Activated CD4-positive, alpha-beta T cell treated with anti-CD3 and anti-CD28 coated beads, Interleukin-2, amount 50 U/mL, for 48 hours (primary cell): ENCODE data around the gene SRPK1.
A peak's percentile ranks its signal among the peaks of the same experiment; 100 is the strongest.

Experiments
- DNase-seq, 2 experiments: peaks; one replicate each; pipeline ENCODE4 v3.0.0-alpha.2; 2020

The SRPK1 gene

DNA sequence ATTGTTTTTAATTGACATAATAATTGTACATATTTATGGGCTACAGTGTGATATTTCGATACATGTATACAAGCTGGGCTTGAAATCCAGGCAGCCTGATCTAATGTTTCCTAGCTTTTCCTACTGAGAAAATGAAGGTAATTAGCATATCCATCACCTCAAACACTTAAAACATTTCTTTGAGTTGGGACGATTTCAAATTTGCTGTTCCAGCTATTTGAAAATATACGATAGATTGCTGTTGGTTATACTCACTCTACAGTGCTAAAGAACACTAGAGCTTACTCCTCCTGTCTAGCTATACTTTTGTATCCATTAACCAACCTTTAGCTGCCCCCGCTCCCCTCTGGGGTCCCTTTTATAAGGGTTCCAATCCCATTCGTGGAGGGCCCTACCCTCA lies 111.1 kb downstream of the SRPK1 start:
- no peak for DNase-seq

- no peak for DNase-seq
These were observed 112.2 kb downstream of the SRPK1 start for GRCh38 chr6:35808688-35809087.

DNA sequence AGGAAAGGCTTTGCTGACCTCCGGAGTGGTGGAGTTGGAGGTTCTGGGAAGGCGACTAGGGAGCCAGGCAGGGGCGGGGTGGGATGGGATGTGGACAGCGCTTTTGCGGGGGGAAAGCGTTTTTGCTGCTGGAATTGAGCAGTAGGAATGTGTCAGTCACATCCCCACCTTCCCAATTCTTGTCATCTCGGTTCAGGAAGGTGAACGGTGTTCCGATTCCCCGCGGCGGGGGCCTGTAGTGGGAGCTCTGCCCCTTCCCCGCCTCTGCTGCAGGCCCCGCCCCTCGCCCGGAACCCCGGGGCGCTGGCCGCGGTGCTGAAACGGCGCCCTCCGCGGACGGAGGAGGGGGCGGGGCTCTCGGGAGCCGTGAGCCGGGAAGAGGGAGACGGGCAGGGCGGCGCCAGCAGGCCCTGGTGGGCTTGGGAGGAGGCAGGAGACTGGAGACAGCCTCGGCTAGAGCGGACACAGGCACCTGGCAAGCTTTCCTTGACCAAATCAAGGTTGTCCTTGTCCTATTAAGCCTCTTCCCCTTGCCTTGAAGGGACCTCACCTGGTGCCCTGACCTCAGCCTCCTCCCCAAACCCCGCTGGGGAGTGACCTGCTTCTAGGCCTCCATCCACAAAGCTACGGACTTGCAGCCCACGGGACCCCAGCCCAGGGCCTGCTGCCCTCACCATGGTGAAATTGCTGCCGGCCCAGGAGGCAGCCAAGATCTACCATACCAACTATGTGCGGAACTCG lies 115.7 kb downstream of the SRPK1 start, which contains the start of gene LHFPL5:
TSS of gene LHFPL5 (plus strand) at position 357 of the 741 bp plus-strand sequence. CDS start at position 676, 319 bp downstream.
- DNase-seq = peak; percentile 53 to 56

DNA sequence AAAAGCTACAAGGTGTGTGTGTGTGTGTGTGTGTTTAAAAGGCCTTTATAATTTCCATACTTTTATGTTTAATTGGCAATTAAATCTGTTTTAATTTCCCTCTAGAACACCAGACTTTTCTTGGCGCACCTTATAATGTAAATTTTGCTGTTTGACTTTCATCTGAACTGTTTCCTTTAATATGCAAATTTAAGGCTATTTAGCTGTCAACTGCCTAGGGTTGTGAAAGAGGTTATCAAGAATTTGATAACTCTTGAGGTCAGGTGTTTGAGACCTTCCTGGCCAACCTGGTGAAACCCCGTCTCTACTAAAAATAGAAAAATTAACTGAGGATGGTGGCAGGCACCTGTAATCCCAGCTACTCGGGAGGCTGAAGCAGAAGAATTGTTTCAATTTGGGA lies 119.8 kb downstream of the SRPK1 start:
- DNase-seq = no peak

GRCh38 chr6:35798706-35799105 lies 122.2 kb downstream of the SRPK1 start:
- DNase-seq = no peak

DNA sequence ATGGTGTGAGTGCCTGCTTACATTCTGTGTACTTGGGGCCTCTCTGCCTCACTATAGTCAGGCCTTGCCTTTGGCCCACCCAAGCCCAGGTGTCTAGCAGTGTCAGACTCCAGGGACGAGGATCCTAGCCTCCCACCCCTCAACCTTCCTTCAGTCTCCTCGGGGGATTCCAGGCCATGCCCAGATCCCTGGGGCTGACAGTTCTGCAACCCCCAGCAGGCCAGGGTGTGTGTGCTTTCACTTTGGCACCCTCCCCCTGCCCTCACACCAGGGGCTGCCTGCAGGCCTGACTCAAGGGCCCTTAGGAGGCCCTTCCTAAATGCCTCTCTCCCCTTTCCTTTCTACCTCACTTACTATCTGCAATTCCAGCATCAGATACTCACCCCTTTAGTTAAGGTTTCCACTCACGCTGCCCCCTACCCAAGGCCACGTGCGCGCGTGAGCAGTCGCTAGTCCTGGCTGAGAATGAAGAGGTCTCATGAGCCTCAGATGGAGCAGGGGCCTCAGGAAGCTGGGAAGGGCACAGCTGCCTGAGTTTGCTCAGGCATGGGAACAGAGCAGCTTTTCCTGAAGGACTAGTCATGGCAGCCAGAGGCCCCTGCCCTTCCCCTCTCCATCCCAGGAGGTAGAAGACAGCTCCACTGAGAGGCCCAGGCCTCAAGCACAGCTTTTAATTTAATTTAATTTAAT lies 122.9 kb downstream of the SRPK1 start:
- DNase-seq = no peak

GRCh38 chr6:35796236-35796635 lies 124.7 kb downstream of the SRPK1 start:
- DNase-seq = no peak

DNA sequence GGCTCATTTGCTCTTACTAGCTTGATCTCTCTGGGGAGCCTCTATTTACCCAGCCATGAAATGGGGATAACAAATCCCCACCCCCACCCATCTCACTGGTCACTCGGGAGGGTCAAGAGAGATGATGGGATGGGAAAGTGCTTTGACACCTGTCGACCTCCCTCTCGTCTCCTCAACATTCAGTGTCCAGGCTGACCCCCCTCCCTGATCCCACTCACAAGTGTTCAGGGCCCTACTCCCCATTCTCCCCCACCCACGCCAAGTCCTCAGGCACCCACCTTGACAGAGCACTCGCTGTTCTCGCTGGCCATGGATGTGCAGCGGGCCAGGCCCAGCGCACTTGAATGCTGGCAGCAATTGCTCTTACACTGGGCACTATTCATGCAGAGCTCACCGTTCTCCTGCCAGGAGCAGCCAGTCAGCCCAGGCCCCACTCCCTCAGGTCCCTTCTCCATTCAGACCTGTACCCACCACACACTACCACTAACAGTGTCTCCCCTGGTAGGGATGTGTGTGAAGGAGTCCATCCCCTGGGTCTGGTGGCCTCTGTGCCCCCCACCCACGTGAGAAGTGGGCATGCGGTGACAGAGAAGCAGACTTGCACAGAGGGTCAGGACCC lies 125.3 kb downstream of the SRPK1 start:
- DNase-seq = no peak

DNA sequence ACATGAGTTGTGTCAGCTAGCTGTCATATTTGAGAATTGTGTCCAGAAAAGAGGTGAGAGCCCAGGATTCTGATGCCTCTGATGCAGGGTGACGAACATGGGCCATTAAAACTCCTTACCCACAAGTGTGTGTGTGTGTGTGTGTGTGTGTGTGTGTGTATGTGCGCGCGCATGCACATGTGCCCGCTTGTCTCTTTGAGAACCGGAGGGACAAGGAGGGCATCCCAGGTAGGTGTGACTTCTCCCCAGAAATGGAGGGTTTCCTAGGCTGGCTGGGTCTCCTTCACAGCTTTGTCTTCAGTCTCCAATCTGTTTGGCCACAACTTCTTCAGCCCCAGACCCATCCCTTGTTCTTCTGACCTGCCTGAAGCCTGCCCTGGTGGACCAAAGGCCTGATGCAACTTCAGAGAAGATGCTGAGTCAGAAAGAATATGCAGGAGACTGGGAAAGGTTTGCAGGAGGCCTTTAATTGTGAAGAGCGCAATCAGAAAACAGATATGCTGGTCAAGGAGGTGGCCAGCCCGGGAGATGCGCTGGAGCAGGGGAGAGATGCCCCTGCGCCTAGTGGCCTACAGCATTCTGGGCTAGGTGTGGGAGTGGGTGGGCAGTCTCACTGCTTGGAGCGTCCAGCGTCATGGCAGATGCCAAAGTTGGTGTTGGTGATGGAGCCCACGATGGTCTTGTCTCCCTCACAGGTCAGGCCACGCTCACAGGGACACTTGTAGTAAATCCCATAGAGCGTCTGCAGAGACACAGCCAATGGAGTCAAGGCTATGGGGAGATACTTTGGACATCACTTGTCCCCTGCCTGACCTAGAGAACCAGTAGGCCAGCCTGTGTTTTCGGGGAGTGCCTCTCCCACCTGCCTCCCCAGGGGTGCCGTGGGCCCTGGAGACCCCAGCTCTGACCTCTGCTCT lies 126.1 kb downstream of the SRPK1 start:
- DNase-seq = no peak

DNA sequence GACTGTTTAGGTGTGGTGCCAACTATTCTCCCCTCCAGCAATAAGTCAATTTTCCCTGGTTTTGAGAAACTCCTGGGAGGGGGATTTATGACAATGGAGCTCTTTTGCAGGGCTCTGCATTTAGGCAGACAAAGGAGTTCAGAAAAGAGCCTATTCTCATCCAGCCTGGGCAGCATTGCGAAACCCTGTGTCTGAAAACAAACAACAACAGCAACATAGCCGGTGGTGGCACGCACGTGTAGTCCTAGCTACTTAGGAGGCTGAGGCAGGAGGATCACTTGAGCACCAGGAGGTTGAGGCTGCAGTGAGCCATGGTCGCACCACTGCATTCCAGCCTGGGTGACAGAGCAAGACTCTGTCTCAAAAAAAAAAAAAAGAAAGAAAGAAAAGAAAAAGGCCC lies 130.2 kb downstream of the SRPK1 start:
- DNase-seq = no peak

GRCh38 chr6:35788423-35788982 lies 132.4 kb downstream of the SRPK1 start:
- no peak for DNase-seq

GRCh38 chr6:35787266-35788218 lies 133.4 kb downstream of the SRPK1 start:
- DNase-seq = no peak

GRCh38 chr6:35786810-35787209 lies 134.1 kb downstream of the SRPK1 start:
- DNase-seq = no peak

DNA sequence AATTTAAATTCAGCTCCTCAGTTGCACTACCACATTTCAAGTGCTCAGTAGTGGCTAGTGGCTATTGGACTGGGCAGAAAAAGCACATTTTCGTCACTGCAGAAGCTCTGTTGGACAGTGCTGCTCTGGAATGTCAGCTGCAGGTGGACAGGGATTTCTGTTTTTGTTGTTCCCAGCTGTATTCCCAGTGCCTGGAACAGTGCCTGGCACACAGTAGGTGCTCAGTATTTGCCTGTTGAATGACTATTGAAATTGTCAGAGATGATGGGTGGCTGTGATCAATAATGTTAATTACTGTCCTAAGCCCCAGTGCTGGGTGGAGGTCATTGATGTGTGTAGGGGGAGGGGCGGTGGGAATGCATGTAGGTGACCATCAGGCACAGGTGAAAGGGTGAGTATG lies 134.6 kb downstream of the SRPK1 start:
- DNase-seq = no peak

- DNase-seq = no peak
These were observed 136.7 kb downstream of the SRPK1 start for GRCh38 chr6:35784200-35784599.
